ENCODE data around the gene CACNA1I.

The CACNA1I gene

GRCh38 chr22:39568278-39568981, 2.1 kb upstream of the CACNA1I start:
- no peak for DNase-seq

GRCh38 chr22:39569066-39569465, 1.5 kb upstream of the CACNA1I start:
- no peak for DNase-seq

GRCh38 chr22:39570226-39570625, 327 bp upstream of the CACNA1I start:
- DNase-seq = no peak

GRCh38 chr22:39571538-39571937, 985 bp downstream of the CACNA1I start:
- DNase-seq = no peak

- DNase-seq = no peak
These were observed 4.4 kb downstream of the CACNA1I start for GRCh38 chr22:39574779-39575551.

- no peak for DNase-seq
These were observed 4.9 kb downstream of the CACNA1I start for GRCh38 chr22:39575552-39575825.

GRCh38 chr22:39576027-39576426, 5.5 kb downstream of the CACNA1I start:
- DNase-seq = no peak

- no peak for DNase-seq
These were observed 6.8 kb downstream of the CACNA1I start for GRCh38 chr22:39577366-39577765.

GRCh38 chr22:39577900-39578299, 7.3 kb downstream of the CACNA1I start:
- DNase-seq = no peak

- DNase-seq = no peak
These were observed 9.5 kb downstream of the CACNA1I start for GRCh38 chr22:39580006-39580441.

GRCh38 chr22:39580795-39581194, 10.2 kb downstream of the CACNA1I start:
- no peak for DNase-seq

GRCh38 chr22:39581303-39581702, 10.8 kb downstream of the CACNA1I start:
- DNase-seq = no peak

GRCh38 chr22:39583066-39583667, 12.6 kb downstream of the CACNA1I start:
- no peak for DNase-seq

GRCh38 chr22:39589875-39590274, 19.3 kb downstream of the CACNA1I start:
- DNase-seq = no peak

GRCh38 chr22:39592081-39593065, 21.8 kb downstream of the CACNA1I start:
- DNase-seq = no peak

GRCh38 chr22:39593066-39593930, 22.7 kb downstream of the CACNA1I start:
- no peak for DNase-seq

- no peak for DNase-seq
These were observed 23.4 kb downstream of the CACNA1I start for GRCh38 chr22:39593931-39594285.

GRCh38 chr22:39594411-39594810, 23.9 kb downstream of the CACNA1I start:
- no peak for DNase-seq

GRCh38 chr22:39595622-39596172, 25.1 kb downstream of the CACNA1I start:
- no peak for DNase-seq

- no peak for DNase-seq
These were observed 26.0 kb downstream of the CACNA1I start for GRCh38 chr22:39596601-39597000.

GRCh38 chr22:39597236-39597869, 26.8 kb downstream of the CACNA1I start:
- DNase-seq = no peak
